Measurements from ENCODE around the gene PPP2R5D. TPM values are rescaled to one million over a fixed set of nuclear protein-coding genes. Genes with fewer than 3 reads are reported as not detected.

PPP2R5D gene
- total and polyA plus RNA-seq, 9 of the 15 experiments (the other 6 are each of a cell fraction or from before 2014, with no cell fraction given) = 1.3 to 96.1 (median 38.4) TPM

DNA sequence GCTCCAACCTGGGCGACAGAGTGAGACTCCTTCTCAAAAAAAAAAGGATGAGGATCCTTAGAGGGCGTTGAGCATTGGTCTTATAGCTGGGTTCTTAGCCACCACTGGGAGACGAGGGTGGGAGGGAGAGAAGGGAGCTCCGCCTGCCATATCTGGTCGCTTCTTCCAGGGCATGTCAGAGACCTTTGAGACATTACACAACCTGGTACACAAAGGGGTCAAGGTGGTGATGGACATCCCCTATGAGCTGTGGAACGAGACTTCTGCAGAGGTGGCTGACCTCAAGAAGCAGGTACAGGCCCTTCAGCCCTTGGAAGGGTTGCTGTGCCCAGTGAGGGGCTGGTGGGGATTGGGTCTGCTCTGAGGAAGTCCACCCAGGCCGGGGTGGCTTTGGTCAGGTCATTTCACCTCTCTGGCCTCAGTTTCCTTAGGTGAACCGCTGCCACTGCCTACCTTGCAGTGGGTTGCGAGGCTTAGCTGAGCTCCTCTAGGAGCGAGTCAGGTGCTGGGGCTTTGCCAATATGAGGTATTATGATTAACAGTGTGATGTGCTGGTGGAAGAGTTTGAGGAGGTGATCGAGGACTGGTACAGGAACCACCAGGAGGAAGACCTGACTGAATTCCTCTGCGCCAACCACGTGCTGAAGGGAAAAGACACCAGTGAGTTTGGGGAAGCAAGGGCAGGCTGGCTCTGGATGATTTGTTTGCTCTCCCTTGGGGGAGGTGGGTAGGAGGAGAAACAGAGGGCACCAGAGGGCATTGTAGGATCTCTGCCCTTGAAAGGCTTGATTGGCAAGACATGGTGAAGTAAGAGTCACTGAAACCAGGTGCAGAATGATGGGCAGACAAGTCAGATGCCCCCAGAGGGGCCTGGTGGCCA, 46.6 kb upstream of the PPP2R5D start:
- Histone ChIP-seq H3K9ac (ENCODE audit: insufficient read depth in 1 of 2, low read depth in 2 of 2, low read length in 2 of 2) (peak overlapping the region in 1 of 2 experiments; percentile 17; a peak in 1 of 4 replicates), H3K9me1 (ENCODE audit: control insufficient read depth, insufficient read depth, low read length) (no peaks in the 10 kb centered on the region), H4K20me1 (replicated peaks; ENCODE audit: control insufficient read depth, insufficient read depth, low read length) (no peaks in the 10 kb centered on the region; the same call in 1 of the 2 replicates), H3K36me3 (ENCODE audit: control insufficient read depth, insufficient read depth, low read length) (peaks cover 73% of the 10 kb centered on the region), H3K27me3 (ENCODE audit: control insufficient read depth in 2 of 2, insufficient read depth in 2 of 2, low read length in 2 of 2) (no peaks in the 10 kb centered on the region), H3K9me3 (replicated peaks; ENCODE audit: control insufficient read depth, insufficient read depth, low read depth, low read length) (no peaks in the 10 kb centered on the region), H3K27ac (ENCODE audit: extremely low read depth, low read depth, low read length) (no peak overlapping the region), H2AFZ (ENCODE audit: low read depth, low read length) (no peak overlapping the region), H3K4me2 (ENCODE audit: insufficient read depth, low read length) (no peak overlapping the region), H3K4me3 (no peak overlapping the region), H3K79me2 (ENCODE audit: control insufficient read depth, insufficient read depth, low read length) (peaks cover 13% of the 10 kb centered on the region), H3K4me1 (replicated peaks in 1 of 2; ENCODE audit: control insufficient read depth in 2 of 2, insufficient read depth in 2 of 2, low read length in 2 of 2) (no peaks in the 10 kb centered on the region; a peak in 1 of 5 replicates)
- ChIA-PET CTCF (ENCODE audit: low intra/inter-chr PET ratio) (no interaction called here), POLR2A (interaction anchor here (0.8 to 1.0 kb wide), 2 partner anchors 11 to 22 kb away, joined by 3 read pairs; no protein-coding TSS in a partner anchor)
- WGBS (ENCODE audit: insufficient coverage, low coverage, missing lambda C conversion rate) = 85% methylated on average over 11 of the region's 13 CpGs
- TF ChIP-seq, protein P1, sequence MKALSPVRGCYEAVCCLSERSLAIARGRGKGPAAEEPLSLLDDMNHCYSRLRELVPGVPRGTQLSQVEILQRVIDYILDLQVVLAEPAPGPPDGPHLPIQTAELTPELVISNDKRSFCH (CRISPR knock-in tag; IDR thresholded peaks at IDR 0.05) = no peak
- TF ChIP-seq, protein P1 (tag; IDR thresholded peaks at IDR 0.05) = no peak
- TF ChIP-seq ZKSCAN8 (CRISPR knock-in tag; IDR thresholded peaks at IDR 0.05) (no peak), BRF1 (IDR thresholded peaks at IDR 0.05; ENCODE audit: borderline replicate concordance, extremely low read depth, insufficient read length) (no peak), NCOA1 (IDR thresholded peaks at IDR 0.05; ENCODE audit: low read depth) (no peak), POLR2AphosphoS5 (IDR thresholded peaks at IDR 0.05; ENCODE audit: control insufficient read depth, insufficient read depth, low read depth, low read length) (no peak), WHSC1 (IDR thresholded peaks at IDR 0.05; ENCODE audit: low read length) (no peak), ZNF124 (CRISPR knock-in tag; IDR thresholded peaks at IDR 0.05) (no peak), ZNF551 (CRISPR knock-in tag; IDR thresholded peaks at IDR 0.05) (no peak)
- TF ChIP-seq, protein P2, sequence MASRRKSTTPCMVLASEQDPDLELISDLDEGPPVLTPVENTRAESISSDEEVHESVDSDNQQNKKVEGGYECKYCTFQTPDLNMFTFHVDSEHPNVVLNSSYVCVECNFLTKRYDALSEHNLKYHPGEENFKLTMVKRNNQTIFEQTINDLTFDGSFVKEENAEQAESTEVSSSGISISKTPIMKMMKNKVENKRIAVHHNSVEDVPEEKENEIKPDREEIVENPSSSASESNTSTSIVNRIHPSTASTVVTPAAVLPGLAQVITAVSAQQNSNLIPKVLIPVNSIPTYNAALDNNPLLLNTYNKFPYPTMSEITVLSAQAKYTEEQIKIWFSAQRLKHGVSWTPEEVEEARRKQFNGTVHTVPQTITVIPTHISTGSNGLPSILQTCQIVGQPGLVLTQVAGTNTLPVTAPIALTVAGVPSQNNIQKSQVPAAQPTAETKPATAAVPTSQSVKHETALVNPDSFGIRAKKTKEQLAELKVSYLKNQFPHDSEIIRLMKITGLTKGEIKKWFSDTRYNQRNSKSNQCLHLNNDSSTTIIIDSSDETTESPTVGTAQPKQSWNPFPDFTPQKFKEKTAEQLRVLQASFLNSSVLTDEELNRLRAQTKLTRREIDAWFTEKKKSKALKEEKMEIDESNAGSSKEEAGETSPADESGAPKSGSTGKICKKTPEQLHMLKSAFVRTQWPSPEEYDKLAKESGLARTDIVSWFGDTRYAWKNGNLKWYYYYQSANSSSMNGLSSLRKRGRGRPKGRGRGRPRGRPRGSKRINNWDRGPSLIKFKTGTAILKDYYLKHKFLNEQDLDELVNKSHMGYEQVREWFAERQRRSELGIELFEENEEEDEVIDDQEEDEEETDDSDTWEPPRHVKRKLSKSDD (conservative IDR thresholded peaks at IDR 0.05; ENCODE audit: low read length) = no peak
- TF ChIP-seq, protein P3, sequence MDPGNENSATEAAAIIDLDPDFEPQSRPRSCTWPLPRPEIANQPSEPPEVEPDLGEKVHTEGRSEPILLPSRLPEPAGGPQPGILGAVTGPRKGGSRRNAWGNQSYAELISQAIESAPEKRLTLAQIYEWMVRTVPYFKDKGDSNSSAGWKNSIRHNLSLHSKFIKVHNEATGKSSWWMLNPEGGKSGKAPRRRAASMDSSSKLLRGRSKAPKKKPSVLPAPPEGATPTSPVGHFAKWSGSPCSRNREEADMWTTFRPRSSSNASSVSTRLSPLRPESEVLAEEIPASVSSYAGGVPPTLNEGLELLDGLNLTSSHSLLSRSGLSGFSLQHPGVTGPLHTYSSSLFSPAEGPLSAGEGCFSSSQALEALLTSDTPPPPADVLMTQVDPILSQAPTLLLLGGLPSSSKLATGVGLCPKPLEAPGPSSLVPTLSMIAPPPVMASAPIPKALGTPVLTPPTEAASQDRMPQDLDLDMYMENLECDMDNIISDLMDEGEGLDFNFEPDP (CRISPR knock-in tag; IDR thresholded peaks at IDR 0.05) = no peak
- TF ChIP-seq, protein P4, sequence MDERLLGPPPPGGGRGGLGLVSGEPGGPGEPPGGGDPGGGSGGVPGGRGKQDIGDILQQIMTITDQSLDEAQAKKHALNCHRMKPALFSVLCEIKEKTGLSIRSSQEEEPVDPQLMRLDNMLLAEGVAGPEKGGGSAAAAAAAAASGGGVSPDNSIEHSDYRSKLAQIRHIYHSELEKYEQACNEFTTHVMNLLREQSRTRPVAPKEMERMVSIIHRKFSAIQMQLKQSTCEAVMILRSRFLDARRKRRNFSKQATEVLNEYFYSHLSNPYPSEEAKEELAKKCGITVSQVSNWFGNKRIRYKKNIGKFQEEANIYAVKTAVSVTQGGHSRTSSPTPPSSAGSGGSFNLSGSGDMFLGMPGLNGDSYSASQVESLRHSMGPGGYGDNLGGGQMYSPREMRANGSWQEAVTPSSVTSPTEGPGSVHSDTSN (CRISPR knock-in tag; IDR thresholded peaks at IDR 0.05; ENCODE audit: low read depth) = no peak
- TF ChIP-seq, protein P4 (tag; conservative IDR thresholded peaks at IDR 0.05; ENCODE audit: low read depth) = no peak
- no TSS peak for BruUV-seq (replicated peaks)
- ATAC-seq (no peak), FAIRE-seq (no peak), DNase-seq (ENCODE audit: extremely low read depth in 1 of 4, low spot score in 3 of 4) (no peak)
- in situ Hi-C loops (cut with MboI) (no loop called here), intact Hi-C loops (cut with micrococcal nuclease) (no loop called here)

Measured in K562 (cell line).